ENCODE data around the gene SEMA6B. TPM values are rescaled to one million over a fixed set of nuclear protein-coding genes. Genes with fewer than 3 reads are reported as not detected.

SEMA6B gene
- total and polyA plus RNA-seq, 10 donors = 5.5 to 85.0 (median 46.5) TPM

DNA sequence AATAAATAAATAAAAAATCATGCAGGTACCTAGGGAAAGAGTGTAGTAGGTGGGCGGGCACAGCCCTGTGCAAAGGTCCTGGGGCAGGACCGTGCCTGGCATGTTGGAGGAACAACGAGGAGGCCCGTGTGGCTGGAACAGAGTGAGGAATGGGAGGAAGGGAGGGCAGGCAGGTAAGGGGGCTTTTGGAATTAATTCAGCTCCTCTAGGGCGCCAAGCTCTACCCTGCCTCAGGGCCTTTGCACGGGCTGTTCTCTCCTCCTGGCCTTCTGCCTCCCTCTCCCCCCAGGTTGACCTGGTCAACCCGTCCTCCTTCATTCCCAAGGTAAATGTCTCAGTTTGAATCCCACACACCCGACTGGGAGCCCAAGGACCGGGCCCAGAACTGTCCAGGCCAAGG lies 31.1 kb upstream of the SEMA6B start:
- WGBS, 5 donors = 77 to 90% (median 81%) methylated on average over 9 of the region's 9 CpGs
- H3K4me3 ChIP-seq = no peak overlapping the region
- TF ChIP-seq, protein P1, sequence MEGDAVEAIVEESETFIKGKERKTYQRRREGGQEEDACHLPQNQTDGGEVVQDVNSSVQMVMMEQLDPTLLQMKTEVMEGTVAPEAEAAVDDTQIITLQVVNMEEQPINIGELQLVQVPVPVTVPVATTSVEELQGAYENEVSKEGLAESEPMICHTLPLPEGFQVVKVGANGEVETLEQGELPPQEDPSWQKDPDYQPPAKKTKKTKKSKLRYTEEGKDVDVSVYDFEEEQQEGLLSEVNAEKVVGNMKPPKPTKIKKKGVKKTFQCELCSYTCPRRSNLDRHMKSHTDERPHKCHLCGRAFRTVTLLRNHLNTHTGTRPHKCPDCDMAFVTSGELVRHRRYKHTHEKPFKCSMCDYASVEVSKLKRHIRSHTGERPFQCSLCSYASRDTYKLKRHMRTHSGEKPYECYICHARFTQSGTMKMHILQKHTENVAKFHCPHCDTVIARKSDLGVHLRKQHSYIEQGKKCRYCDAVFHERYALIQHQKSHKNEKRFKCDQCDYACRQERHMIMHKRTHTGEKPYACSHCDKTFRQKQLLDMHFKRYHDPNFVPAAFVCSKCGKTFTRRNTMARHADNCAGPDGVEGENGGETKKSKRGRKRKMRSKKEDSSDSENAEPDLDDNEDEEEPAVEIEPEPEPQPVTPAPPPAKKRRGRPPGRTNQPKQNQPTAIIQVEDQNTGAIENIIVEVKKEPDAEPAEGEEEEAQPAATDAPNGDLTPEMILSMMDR (IDR thresholded peaks at IDR 0.05 in 8 of 11, conservative IDR thresholded peaks at IDR 0.05 in 3 of 11) = no peak
- no peak for TF ChIP-seq POLR2A (IDR thresholded peaks at IDR 0.05)
- TF ChIP-seq POLR2AphosphoS5 (IDR thresholded peaks at IDR 0.05) = no peak
- H3K27ac ChIP-seq = no peak overlapping the region
- H3K9me3 ChIP-seq = no peaks in the 10 kb centered on the region
- no peaks in the 10 kb centered on the region for H3K36me3 ChIP-seq
- peaks cover 0 to 94% (median 14%) of the 10 kb centered on the region in 7 donors for H3K27me3 ChIP-seq (replicated peaks in 1 of 7)
- H3K4me1 ChIP-seq = no peaks in the 10 kb centered on the region
- DNase-seq = no peak
- intact Hi-C loops (cut with DNase I; ENCODE audit: low total_unique reads) = no loop called here

DNA sequence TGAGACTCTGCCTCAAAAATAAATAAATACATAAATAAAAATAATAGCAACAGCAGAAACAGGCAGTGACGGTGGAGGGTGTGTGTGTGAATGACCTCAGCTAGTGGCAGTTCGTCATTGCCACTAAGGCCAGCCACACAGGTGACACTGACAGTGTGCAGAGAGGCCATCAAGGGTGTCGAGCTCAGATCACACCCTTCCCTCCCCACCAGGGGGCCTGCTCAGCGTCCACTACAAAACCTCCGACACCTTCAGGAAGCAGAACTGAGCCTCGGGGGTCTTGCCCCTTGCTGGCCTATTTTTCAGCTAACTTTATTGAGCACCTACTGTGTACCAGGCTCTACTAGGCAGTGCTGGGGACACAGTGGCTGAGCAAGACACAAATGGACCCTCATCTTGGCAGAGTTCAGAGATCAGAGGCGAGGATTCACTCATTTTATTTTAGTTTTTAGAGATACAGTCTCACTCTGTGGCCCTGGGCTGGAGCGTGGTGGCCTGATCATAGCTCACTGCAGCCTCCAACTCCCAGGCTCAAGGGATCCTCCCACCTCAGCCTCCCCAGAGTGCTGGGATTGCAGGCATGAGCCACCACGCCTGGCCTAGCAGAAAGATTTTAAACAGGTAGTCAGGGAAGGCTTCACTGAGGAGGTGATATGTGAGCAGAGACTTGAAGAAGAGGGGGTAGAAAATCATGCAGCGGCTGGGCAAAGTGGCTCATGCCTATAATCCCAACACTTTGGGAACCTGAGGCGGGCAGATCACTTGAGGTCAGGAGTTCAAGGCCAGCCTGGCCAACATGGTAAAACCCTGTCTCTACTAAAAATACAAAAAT lies 30.3 kb upstream of the SEMA6B start:
- TF ChIP-seq POLR2AphosphoS5 (IDR thresholded peaks at IDR 0.05) (no peak), POLR2A (IDR thresholded peaks at IDR 0.05) (no peak)
- TF ChIP-seq, protein P1 (IDR thresholded peaks at IDR 0.05 in 8 of 11, conservative IDR thresholded peaks at IDR 0.05 in 3 of 11) = peak in 8 of 11 experiments; percentile 6 to 57 (median 33)
- Histone ChIP-seq H3K27me3 (replicated peaks in 1 of 7) (peaks cover 0 to 94% (median 20%) of the 10 kb centered on the region in 7 donors), H3K9me3 (no peaks in the 10 kb centered on the region), H3K36me3 (no peaks in the 10 kb centered on the region), H3K4me3 (no peak overlapping the region), H3K4me1 (peaks cover under 1 to 6% (median 3%) of the 10 kb centered on the region in 6 donors), H3K27ac (no peak overlapping the region)
- WGBS, 5 donors = 46 to 54% (median 50%) methylated on average over 11 of the region's 11 CpGs
- intact Hi-C loops (cut with DNase I; ENCODE audit: low total_unique reads) = no loop called here
- no peak for DNase-seq

DNA sequence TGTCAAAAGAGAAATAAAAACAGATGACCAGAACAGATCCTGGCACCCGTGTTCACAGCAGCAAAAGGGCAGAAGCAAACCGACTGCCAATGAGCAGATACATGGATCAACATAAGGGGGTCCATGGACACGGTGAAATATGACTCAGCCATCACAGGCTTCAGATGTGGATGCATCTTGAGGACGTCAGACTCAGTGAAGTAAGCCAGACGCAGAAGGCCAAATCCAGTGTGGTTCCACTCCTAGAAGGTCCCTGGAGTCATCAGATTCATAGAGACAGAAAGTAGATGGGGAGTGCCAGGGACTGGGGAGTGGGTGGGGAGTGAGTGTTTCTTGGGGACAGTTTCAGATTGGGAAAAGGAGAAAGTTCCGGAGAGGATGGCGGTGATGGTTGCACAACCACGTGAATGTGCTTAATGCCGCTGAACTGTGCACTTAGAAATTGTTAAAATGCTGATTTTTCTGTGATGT lies 28.8 kb upstream of the SEMA6B start:
- DNase-seq = no peak
- Histone ChIP-seq H3K27ac (no peak overlapping the region), H3K36me3 (no peaks in the 10 kb centered on the region), H3K4me1 (peaks cover 10 to 21% (median 18%) of the 10 kb centered on the region in 6 donors), H3K27me3 (replicated peaks in 1 of 7) (peaks cover 0 to 97% (median 34%) of the 10 kb centered on the region in 7 donors), H3K4me3 (no peak overlapping the region), H3K9me3 (no peaks in the 10 kb centered on the region)
- WGBS, 5 donors = 63 to 77% (median 69%) methylated on average over 9 of the region's 9 CpGs
- no peak for TF ChIP-seq POLR2A (IDR thresholded peaks at IDR 0.05)
- intact Hi-C loops (cut with DNase I; ENCODE audit: low total_unique reads) = no loop called here

DNA sequence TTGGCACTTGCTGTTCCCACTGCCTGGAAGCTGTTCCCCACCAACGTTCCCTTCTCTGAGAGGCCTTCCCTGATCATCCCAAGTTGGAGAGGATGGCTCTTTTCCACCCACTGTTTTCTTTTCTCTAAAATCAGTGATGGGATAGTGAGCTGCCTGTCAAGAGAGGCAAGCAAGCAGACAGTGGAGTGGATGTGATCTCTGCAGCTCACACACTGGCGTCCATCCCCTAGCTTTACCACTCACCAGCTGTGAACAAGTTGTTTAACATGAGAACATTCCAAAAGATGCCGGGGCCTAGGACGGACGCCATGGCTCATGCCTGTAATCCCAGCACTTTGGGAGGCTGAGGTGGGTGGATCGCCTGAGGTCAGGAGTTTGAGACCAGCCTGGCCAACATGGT lies 28.0 kb upstream of the SEMA6B start:
- WGBS, 5 donors = 83 to 95% (median 86%) methylated on average over 6 of the region's 6 CpGs
- Histone ChIP-seq H3K4me3 (no peak overlapping the region), H3K4me1 (peaks cover 13 to 29% (median 25%) of the 10 kb centered on the region in 6 donors), H3K27ac (no peak overlapping the region), H3K27me3 (replicated peaks in 1 of 7) (peaks cover 0 to 97% (median 42%) of the 10 kb centered on the region in 7 donors), H3K9me3 (no peaks in the 10 kb centered on the region), H3K36me3 (no peaks in the 10 kb centered on the region)
- TF ChIP-seq POLR2A (IDR thresholded peaks at IDR 0.05) (no peak), POLR2AphosphoS5 (IDR thresholded peaks at IDR 0.05) (no peak)
- TF ChIP-seq, protein P1 (IDR thresholded peaks at IDR 0.05 in 8 of 11, conservative IDR thresholded peaks at IDR 0.05 in 3 of 11) = no peak
- intact Hi-C loops (cut with DNase I; ENCODE audit: low total_unique reads) = no loop called here
- no peak for DNase-seq

Measured in spleen (tissue), 11 donors.